ENCODE results near the gene CHTF8.

DNA sequence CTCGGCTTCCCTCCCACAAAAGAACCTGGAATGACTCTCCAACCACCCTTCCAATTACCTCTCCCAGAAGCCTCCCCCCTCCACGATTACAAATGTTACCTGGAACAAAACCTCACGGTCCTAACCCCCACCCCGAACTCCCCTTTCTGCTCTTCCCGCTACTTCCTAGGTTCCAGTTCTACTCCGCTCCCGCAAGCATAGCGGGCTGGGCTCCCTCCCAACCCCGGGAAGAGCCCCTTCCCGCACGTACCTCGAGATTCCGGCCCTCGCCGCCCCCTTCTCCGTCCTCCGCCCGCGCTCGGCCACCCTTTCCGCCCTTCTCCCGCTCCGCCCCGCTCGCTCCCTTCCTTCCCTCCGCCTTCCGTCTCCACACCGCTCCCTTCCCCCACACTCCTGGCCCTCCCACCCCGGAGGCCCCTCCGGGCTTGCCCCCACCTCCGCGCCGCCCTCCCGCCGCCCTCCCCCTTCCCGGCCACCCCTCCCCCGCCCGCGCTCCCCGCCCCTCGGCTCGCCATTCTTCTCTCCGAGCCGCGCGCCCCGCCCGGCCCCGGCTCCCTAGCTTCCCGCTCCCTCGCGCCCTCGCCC lies 457 bp downstream of the CHTF8 start:
- TF ChIP-seq, protein P1, sequence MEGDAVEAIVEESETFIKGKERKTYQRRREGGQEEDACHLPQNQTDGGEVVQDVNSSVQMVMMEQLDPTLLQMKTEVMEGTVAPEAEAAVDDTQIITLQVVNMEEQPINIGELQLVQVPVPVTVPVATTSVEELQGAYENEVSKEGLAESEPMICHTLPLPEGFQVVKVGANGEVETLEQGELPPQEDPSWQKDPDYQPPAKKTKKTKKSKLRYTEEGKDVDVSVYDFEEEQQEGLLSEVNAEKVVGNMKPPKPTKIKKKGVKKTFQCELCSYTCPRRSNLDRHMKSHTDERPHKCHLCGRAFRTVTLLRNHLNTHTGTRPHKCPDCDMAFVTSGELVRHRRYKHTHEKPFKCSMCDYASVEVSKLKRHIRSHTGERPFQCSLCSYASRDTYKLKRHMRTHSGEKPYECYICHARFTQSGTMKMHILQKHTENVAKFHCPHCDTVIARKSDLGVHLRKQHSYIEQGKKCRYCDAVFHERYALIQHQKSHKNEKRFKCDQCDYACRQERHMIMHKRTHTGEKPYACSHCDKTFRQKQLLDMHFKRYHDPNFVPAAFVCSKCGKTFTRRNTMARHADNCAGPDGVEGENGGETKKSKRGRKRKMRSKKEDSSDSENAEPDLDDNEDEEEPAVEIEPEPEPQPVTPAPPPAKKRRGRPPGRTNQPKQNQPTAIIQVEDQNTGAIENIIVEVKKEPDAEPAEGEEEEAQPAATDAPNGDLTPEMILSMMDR (IDR thresholded peaks at IDR 0.05), result no peak
- TF ChIP-seq EP300 (IDR thresholded peaks at IDR 0.05) (no peak), POLR2A (IDR thresholded peaks at IDR 0.05; ENCODE audit: low read depth) (no peak)
